Peyer's patch (tissue), 4 donors: ENCODE measurements around the gene OR10G7. TPM values are rescaled to one million over a fixed set of nuclear protein-coding genes. Genes with fewer than 3 reads are reported as not detected.

Experiments
- DNase-seq, 3 donors: peaks; one replicate each; pipeline ENCODE4 v3.0.0-alpha.2; 2017 to 2019
- H3K27ac ChIP-seq, 4 donors: fragments of 200-600 bp; sonication (generic); one replicate each; pipeline ENCODE4 v1.5.1; 2016 to 2019
- H3K27me3 ChIP-seq, 2 donors: fragments of 200-600 bp; sonication (generic); one replicate each; pipeline ENCODE4 v1.5.1; 2019
- H3K36me3 ChIP-seq, 3 donors: fragments of 200-600 bp; sonication (generic); one replicate each; pipeline ENCODE4 v1.5.1; 2016 to 2019
- H3K4me1 ChIP-seq, 4 donors: fragments of 200-600 bp; sonication (generic); one replicate each; pipeline ENCODE4 v1.5.1; 2016 to 2019
- H3K4me3 ChIP-seq, 4 donors: fragments of 200-600 bp; sonication (generic); 1 replicate in 3 of 4; 2 replicates in 1 of 4; pipeline ENCODE4 v1.5.1; 2016 to 2019; ENCODE audit warnings: mild to moderate bottlenecking in 1 of 4
- H3K9me3 ChIP-seq, 4 donors: fragments of 200-600 bp; sonication (generic); one replicate each; pipeline ENCODE4 v1.5.1; 2016 to 2019; ENCODE audit warnings: mild to moderate bottlenecking in 1 of 4
- CTCF ChIP-seq, 6 experiments: fragments of 450-650 bp in 4 of 6; fragments of 200-600 bp in 2 of 6; sonication (generic) in 1 of 6; IDR thresholded peaks; one replicate each; pipeline ENCODE4 v1.5.1; 2017 to 2019; ENCODE audit warnings: antibody characterized with exemption in 6 of 6, mild to moderate bottlenecking in 3 of 6, moderate library complexity in 1 of 6
- POLR2A ChIP-seq, 2 donors: fragments of 450-650 bp; IDR thresholded peaks; one replicate each; pipeline ENCODE4 v1.5.1; 2017; ENCODE audit warnings: antibody characterized with exemption in 2 of 2, mild to moderate bottlenecking in 2 of 2, moderate library complexity in 2 of 2
- total RNA-seq, 4 donors: library from RNA; depleted of rRNA; stranded (reverse); fragments of >200 nt; gene quantifications; one replicate each; pipeline ENCODE4 v1.1.0, GENCODE V29; 2016

The OR10G7 gene
- not detected for total RNA-seq

GRCh38 chr11:124041254-124041653 is at the start of gene OR10G7:
Gene OR10G7, minus strand, starts transcription at chr11:124041325. Its CDS starts 2,324 bp downstream, at chr11:124039001.
- no peaks in the 10 kb centered on the region for H3K27me3 ChIP-seq
- H3K27ac ChIP-seq: no peak within 1 kb of the TSS
- TF ChIP-seq POLR2A (IDR thresholded peaks at IDR 0.05): no peak
- no peak for TF ChIP-seq CTCF (IDR thresholded peaks at IDR 0.05)
- no peaks in the 10 kb centered on the region for H3K9me3 ChIP-seq
- no peak for DNase-seq
- no peaks in the 10 kb centered on the region for H3K4me1 ChIP-seq
- H3K36me3 ChIP-seq: no peaks in the 10 kb centered on the region
- H3K4me3 ChIP-seq: no peak within 1 kb of the TSS

- H3K27ac ChIP-seq: no peak overlapping the region
- H3K4me3 ChIP-seq: no peak overlapping the region
- H3K9me3 ChIP-seq: no peaks in the 10 kb centered on the region
- no peak for DNase-seq
- H3K36me3 ChIP-seq: no peaks in the 10 kb centered on the region
- TF ChIP-seq POLR2A (IDR thresholded peaks at IDR 0.05): no peak
- no peak for TF ChIP-seq CTCF (IDR thresholded peaks at IDR 0.05)
- H3K4me1 ChIP-seq: no peaks in the 10 kb centered on the region
- H3K27me3 ChIP-seq: no peaks in the 10 kb centered on the region
Measured at GRCh38 chr11:124085997-124086846, 45.1 kb upstream of the OR10G7 start.

- DNase-seq: no peak
- H3K4me1 ChIP-seq: no peaks in the 10 kb centered on the region
- H3K4me3 ChIP-seq: no peak overlapping the region
- H3K27ac ChIP-seq: no peak overlapping the region
- H3K36me3 ChIP-seq: no peaks in the 10 kb centered on the region
- no peaks in the 10 kb centered on the region for H3K9me3 ChIP-seq
- no peaks in the 10 kb centered on the region for H3K27me3 ChIP-seq
- no peak for TF ChIP-seq POLR2A (IDR thresholded peaks at IDR 0.05)
- TF ChIP-seq CTCF (IDR thresholded peaks at IDR 0.05): no peak
Measured at GRCh38 chr11:124085583-124085982, 44.5 kb upstream of the OR10G7 start.

GRCh38 chr11:124082371-124082770 is 41.2 kb upstream of the OR10G7 start:
- H3K27ac ChIP-seq: no peak overlapping the region
- H3K9me3 ChIP-seq: no peaks in the 10 kb centered on the region
- no peak overlapping the region for H3K4me3 ChIP-seq
- TF ChIP-seq POLR2A (IDR thresholded peaks at IDR 0.05) (no peak), CTCF (IDR thresholded peaks at IDR 0.05) (no peak)
- no peaks in the 10 kb centered on the region for H3K36me3 ChIP-seq
- H3K27me3 ChIP-seq: no peaks in the 10 kb centered on the region
- no peaks in the 10 kb centered on the region for H3K4me1 ChIP-seq
- no peak for DNase-seq

GRCh38 chr11:124081483-124081882 is 40.4 kb upstream of the OR10G7 start:
- TF ChIP-seq POLR2A (IDR thresholded peaks at IDR 0.05) (no peak), CTCF (IDR thresholded peaks at IDR 0.05) (no peak)
- Histone ChIP-seq H3K27ac (no peak overlapping the region), H3K4me1 (no peaks in the 10 kb centered on the region), H3K4me3 (no peak overlapping the region), H3K9me3 (no peaks in the 10 kb centered on the region), H3K36me3 (no peaks in the 10 kb centered on the region), H3K27me3 (no peaks in the 10 kb centered on the region)
- no peak for DNase-seq
